Measurements from ENCODE around the gene LILRA6.

DNA sequence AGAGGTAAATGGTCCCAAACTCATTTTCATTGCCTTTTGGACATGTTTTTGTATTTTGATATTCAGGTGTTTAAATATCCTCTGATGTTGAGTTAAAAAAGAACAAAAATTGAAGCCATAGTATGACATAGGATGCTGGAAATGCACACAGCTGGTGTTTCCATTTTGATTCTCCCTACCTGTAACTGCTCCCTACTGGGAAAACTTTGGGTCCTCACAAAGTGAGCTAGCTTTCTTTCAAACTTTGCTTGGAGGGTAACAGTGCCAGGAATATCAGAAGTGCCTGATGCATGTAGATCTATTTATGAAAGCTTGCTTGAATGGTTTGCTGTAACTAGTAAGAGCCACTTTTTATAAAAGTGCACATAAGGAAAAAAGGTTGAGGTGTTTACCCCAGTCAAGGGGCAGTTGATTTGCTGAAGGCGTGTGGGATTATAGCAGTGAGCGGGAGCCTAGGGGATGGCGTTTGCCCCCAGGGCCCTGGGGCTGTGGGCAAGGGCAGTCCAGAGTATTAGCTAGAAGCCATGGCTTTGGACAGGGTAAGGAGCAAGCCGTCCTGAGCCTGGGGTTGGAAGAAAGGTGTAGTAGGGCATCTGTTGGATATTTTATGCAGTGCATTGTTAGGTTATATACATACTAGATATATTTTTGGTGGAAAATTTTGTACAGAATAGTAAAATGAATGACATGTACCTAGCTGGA, 37.7 kb downstream of the LILRA6 start:
- TF ChIP-seq, protein P1, sequence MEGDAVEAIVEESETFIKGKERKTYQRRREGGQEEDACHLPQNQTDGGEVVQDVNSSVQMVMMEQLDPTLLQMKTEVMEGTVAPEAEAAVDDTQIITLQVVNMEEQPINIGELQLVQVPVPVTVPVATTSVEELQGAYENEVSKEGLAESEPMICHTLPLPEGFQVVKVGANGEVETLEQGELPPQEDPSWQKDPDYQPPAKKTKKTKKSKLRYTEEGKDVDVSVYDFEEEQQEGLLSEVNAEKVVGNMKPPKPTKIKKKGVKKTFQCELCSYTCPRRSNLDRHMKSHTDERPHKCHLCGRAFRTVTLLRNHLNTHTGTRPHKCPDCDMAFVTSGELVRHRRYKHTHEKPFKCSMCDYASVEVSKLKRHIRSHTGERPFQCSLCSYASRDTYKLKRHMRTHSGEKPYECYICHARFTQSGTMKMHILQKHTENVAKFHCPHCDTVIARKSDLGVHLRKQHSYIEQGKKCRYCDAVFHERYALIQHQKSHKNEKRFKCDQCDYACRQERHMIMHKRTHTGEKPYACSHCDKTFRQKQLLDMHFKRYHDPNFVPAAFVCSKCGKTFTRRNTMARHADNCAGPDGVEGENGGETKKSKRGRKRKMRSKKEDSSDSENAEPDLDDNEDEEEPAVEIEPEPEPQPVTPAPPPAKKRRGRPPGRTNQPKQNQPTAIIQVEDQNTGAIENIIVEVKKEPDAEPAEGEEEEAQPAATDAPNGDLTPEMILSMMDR (IDR thresholded peaks at IDR 0.05): no peak
- TF ChIP-seq POLR2A (IDR thresholded peaks at IDR 0.05): no peak
